ENCODE data around the gene FADS1. TPM values are rescaled to one million over a fixed set of nuclear protein-coding genes. Genes with fewer than 3 reads are reported as not detected.

The FADS1 gene
- total and polyA plus RNA-seq, 2 of the 13 experiments (the other 11 are each of a cell fraction or from before 2014, with no cell fraction given): 91.8 to 108 TPM

DNA sequence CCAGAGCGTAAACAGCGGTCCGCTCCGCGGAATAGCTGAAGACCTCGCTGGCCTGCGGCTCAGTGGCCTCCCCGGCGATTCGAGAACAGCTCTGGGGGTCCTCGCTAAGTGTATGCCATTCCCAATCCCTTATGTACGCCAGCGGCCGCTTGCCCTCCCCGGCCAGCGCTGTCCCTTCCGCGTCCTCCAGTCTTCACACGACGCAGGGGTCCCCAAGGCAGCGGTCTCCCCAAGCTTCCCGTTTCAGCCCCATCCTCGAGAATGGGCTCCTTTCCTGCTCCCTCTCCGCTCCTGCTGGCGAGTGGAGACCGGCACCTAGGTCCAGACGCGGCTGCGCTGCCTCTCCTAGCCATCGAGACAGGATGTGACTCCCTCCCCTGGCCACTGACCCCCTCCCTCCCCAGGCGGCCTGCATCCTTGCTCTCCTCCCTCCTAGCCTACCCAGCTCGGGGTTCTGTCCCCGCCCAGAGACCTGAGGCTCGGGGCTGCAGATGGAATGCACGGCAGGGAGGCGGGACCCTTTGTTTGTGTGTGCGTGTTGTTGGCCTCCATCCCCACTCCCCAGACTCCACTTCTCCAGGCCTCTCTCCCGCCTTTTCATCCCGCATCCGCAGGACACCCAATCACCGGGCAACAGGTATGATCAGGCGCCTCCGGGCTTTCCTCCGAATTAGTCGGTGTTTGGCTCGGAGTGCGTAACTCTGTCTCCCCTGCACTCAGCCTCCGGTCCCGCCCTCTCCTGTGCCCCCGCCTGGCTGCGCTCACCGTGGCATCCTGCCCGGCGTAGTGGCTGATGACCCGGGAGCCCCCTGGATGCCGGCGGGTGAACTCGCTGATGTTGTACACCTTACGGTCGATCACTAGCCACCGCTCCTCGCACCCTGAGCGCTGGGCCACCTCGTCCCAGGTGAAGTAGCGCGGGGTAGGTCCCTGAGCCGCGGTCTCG, 740 bp downstream of the FADS1 start (continued):
- TF ChIP-seq TARDBP (CRISPR knock-in tag; IDR thresholded peaks at IDR 0.05) (peak; percentile 5; the same call in 1 of the 2 replicates), EED (CRISPR knock-in tag; IDR thresholded peaks at IDR 0.05) (no peak), ZSCAN20 (CRISPR knock-in tag; IDR thresholded peaks at IDR 0.05; ENCODE audit: borderline replicate concordance) (no peak), NFKB2 (CRISPR knock-in tag; IDR thresholded peaks at IDR 0.05; ENCODE audit: borderline replicate concordance) (0 out of 2 replicates have a peak, but pooled peaks have one; percentile 18), MIER2 (CRISPR knock-in tag; IDR thresholded peaks at IDR 0.05) (no peak), BCL6 (CRISPR knock-in tag; IDR thresholded peaks at IDR 0.05) (no peak), ELF1 (CRISPR knock-in tag; IDR thresholded peaks at IDR 0.05) (0 out of 2 replicates have a peak, but pooled peaks have one; percentile 11), NFIC (IDR thresholded peaks at IDR 0.05; ENCODE audit: low read length) (no peak), ATF7 (IDR thresholded peaks at IDR 0.05) (no peak), ATF7 (CRISPR knock-in tag; IDR thresholded peaks at IDR 0.05) (0 out of 2 replicates have a peak, but pooled peaks have one; percentile 81), KLF16 (CRISPR knock-in tag; IDR thresholded peaks at IDR 0.05) (peak in 1 of 2 experiments; percentile 10; a peak in 1 of 4 replicates), ZNF564 (CRISPR knock-in tag; IDR thresholded peaks at IDR 0.05) (no peak), SMAD1 (CRISPR knock-in tag; IDR thresholded peaks at IDR 0.05; ENCODE audit: borderline replicate concordance, low read depth) (no peak; the same call in 1 of the 2 replicates), ZSCAN25 (CRISPR knock-in tag; IDR thresholded peaks at IDR 0.05) (no peak; the same call in none of the 2 replicates), ZNF33A (CRISPR knock-in tag; IDR thresholded peaks at IDR 0.05; ENCODE audit: borderline replicate concordance) (0 out of 2 replicates have a peak, but pooled peaks have one; percentile 19), TAF1 (CRISPR knock-in tag; IDR thresholded peaks at IDR 0.05) (peak; percentile 72), ZNF337 (CRISPR knock-in tag; IDR thresholded peaks at IDR 0.05; ENCODE audit: borderline replicate concordance, low read depth) (no peak), SP1 (IDR thresholded peaks at IDR 0.05) (no peak), SP1 (CRISPR knock-in tag; IDR thresholded peaks at IDR 0.05) (peak; percentile 41; the same call in 1 of the 2 replicates), NKX3-1 (CRISPR knock-in tag; IDR thresholded peaks at IDR 0.05) (no peak; the same call in 1 of the 2 replicates), SP140L (CRISPR knock-in tag; IDR thresholded peaks at IDR 0.05; ENCODE audit: borderline replicate concordance) (no peak), PPARG (CRISPR knock-in tag; conservative IDR thresholded peaks at IDR 0.05) (no peak), NR2F6 (IDR thresholded peaks at IDR 0.05) (no peak), NR2F6 (CRISPR knock-in tag; IDR thresholded peaks at IDR 0.05) (no peak), ZNF383 (CRISPR knock-in tag; IDR thresholded peaks at IDR 0.05; ENCODE audit: borderline replicate concordance) (no peak), ZFY (CRISPR knock-in tag; IDR thresholded peaks at IDR 0.05) (peak; percentile 16; the same call in 1 of the 2 replicates), KAT2B (IDR thresholded peaks at IDR 0.05; ENCODE audit: borderline replicate concordance, low read depth, low read length) (no peak), CHD4 (IDR thresholded peaks at IDR 0.05; ENCODE audit: borderline replicate concordance, low read length) (no peak), ZC3H13 (CRISPR knock-in tag; IDR thresholded peaks at IDR 0.05) (0 out of 2 replicates have a peak, but pooled peaks have one; percentile 15), ZBTB21 (CRISPR knock-in tag; IDR thresholded peaks at IDR 0.05) (no peak)
- TF ChIP-seq, protein P1, sequence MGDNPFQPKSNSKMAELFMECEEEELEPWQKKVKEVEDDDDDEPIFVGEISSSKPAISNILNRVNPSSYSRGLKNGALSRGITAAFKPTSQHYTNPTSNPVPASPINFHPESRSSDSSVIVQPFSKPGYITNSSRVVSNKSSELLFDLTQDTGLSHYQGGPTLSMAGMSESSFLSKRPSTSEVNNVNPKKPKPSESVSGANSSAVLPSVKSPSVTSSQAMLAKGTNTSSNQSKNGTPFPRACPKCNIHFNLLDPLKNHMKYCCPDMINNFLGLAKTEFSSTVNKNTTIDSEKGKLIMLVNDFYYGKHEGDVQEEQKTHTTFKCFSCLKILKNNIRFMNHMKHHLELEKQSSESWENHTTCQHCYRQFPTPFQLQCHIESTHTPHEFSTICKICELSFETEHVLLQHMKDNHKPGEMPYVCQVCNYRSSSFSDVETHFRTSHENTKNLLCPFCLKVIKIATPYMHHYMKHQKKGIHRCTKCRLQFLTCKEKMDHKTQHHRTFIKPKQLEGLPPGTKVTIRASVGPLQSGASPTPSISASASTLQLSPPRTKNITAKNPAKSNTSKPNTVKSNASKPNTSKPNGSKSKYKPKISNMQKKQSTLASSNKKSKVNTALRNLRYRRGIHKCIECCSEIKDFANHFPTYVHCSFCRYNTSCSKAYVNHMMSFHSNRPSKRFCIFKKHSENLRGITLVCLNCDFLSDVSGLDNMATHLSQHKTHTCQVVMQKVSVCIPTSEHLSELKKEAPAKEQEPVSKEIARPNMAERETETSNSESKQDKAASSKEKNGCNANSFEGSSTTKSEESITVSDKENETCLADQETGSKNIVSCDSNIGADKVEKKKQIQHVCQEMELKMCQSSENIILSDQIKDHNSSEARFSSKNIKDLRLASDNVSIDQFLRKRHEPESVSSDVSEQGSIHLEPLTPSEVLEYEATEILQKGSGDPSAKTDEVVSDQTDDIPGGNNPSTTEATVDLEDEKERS (CRISPR knock-in tag; IDR thresholded peaks at IDR 0.05): no peak

Measured in HepG2 (cell line).